HepG2 (cell line): ENCODE measurements around the gene TUBGCP6. TPM values are rescaled to one million over a fixed set of nuclear protein-coding genes. Genes with fewer than 3 reads are reported as not detected.

Source experiments
- BATF2 ChIP-seq: sonication (generic); formaldehyde crosslinking; IDR thresholded peaks from 2 replicates; pipeline ENCODE4 v1.8.0; 2022; ENCODE audit warnings: mild to moderate bottlenecking, missing genetic modification reagents, moderate library complexity
- CHD2 ChIP-seq: IDR thresholded peaks from 2 replicates; pipeline ENCODE4 v1.6.1; 2011; ENCODE audit warnings: low read depth, low read length, improper control_type of control experiment
- HIVEP1 ChIP-seq: sonication (generic); formaldehyde crosslinking; IDR thresholded peaks from 2 replicates; pipeline ENCODE4 v1.4.0; 2020; ENCODE audit warnings: mild to moderate bottlenecking, missing genetic modification reagents
- MED13 ChIP-seq: sonication (generic); formaldehyde crosslinking; IDR thresholded peaks from 2 replicates; pipeline ENCODE4 v1.5.0; 2020; ENCODE audit warnings: missing genetic modification reagents
- SIX1 ChIP-seq: sonication (generic); formaldehyde crosslinking; IDR thresholded peaks from 2 replicates; pipeline ENCODE4 v1.4.0; 2020; ENCODE audit warnings: missing genetic modification reagents, borderline replicate concordance
- SKI ChIP-seq: fragments of 450-650 bp; IDR thresholded peaks from one replicate; pipeline ENCODE4 v1.6.1; 2018; ENCODE audit warnings: mild to moderate bottlenecking; ENCODE audit not compliant: partially characterized antibody
- TBP ChIP-seq: sonication (generic); formaldehyde crosslinking; IDR thresholded peaks from 2 replicates; pipeline ENCODE4 v1.5.0; 2020; ENCODE audit warnings: missing genetic modification reagents
- TERF1 ChIP-seq: sonication (generic); formaldehyde crosslinking; IDR thresholded peaks from 2 replicates; pipeline ENCODE4 v1.8.0; 2022; ENCODE audit warnings: mild to moderate bottlenecking, missing genetic modification reagents, moderate library complexity
- ZBTB38 ChIP-seq: sonication (generic); formaldehyde crosslinking; IDR thresholded peaks from 2 replicates; pipeline ENCODE4 v1.5.1; 2020; ENCODE audit warnings: mild to moderate bottlenecking, missing genetic modification reagents
- ZFP1 ChIP-seq: IDR thresholded peaks from 2 replicates; pipeline ENCODE4 v1.6.1; 2016
- ZFP36L1 ChIP-seq: sonication (generic); formaldehyde crosslinking; IDR thresholded peaks from 2 replicates; pipeline ENCODE4 v1.8.0; 2022; ENCODE audit warnings: mild to moderate bottlenecking, missing genetic modification reagents, moderate library complexity
- ZNF510 ChIP-seq: sonication (generic); formaldehyde crosslinking; IDR thresholded peaks from 2 replicates; pipeline ENCODE4 v1.4.0; 2020; ENCODE audit warnings: low read depth, mild to moderate bottlenecking, missing genetic modification reagents
- ZNF564 ChIP-seq: sonication (generic); formaldehyde crosslinking; IDR thresholded peaks from 2 replicates; pipeline ENCODE4 v1.8.1; 2023; ENCODE audit warnings: mild to moderate bottlenecking, missing genetic modification reagents
- ZNF710 ChIP-seq: sonication (generic); formaldehyde crosslinking; IDR thresholded peaks from 2 replicates; pipeline ENCODE4 v1.5.0; 2020; ENCODE audit warnings: mild to moderate bottlenecking, missing genetic modification reagents, borderline replicate concordance
- ZNF768 ChIP-seq: sonication (generic); formaldehyde crosslinking; IDR thresholded peaks from 2 replicates; pipeline ENCODE4 v1.4.0; 2020; ENCODE audit warnings: missing genetic modification reagents
- ZNF770 ChIP-seq: sonication (generic); formaldehyde crosslinking; IDR thresholded peaks from 2 replicates; pipeline ENCODE4 v1.5.0; 2020; ENCODE audit warnings: mild to moderate bottlenecking, missing genetic modification reagents
- polyA plus RNA-seq, 8 experiments: library from polyadenylated mRNA; depleted of rRNA in 3 of 8; stranded (reverse) in 7 of 8; unstranded in 1 of 8; fragments of >200 nt; fragmentation: Illumina TruSeq in 4 of 8; extraction: Trizol in 4 of 8; gene quantifications; 2 replicates each; pipeline versions ENCODE4 v1.2.1 to v1.2.3, GENCODE V29; 2011 to 2016; ENCODE audit warnings: low read depth in 4 of 8, missing spikeins in 1 of 8, mixed read lengths in 1 of 8; ENCODE audit not compliant: insufficient read depth in 1 of 8
- total RNA-seq, 5 experiments: library from RNA; depleted of rRNA; stranded (reverse); fragments of >200 nt; fragmentation: Illumina TruSeq; extraction: Trizol; gene quantifications; 2 replicates each; pipeline ENCODE4 v1.2.3, GENCODE V29; 2016; ENCODE audit warnings: low read depth in 1 of 5

Gene TUBGCP6
- total and polyA plus RNA-seq, 2 of the 13 experiments (the other 11 are each of a cell fraction or from before 2014, with no cell fraction given) = 14.6 to 15.7 TPM

- TF ChIP-seq TBP (CRISPR knock-in tag) = no peak
- TF ChIP-seq ZNF510 (CRISPR knock-in tag) = 0 out of 2 replicates have a peak, but pooled peaks have one; percentile 36
- peak; percentile 84 for TF ChIP-seq HIVEP1 (CRISPR knock-in tag)
- TF ChIP-seq ZFP1 (CRISPR knock-in tag) = no peak
- TF ChIP-seq ZNF768 (CRISPR knock-in tag) = peak; percentile 93
- peak; percentile 29; the same call in 1 of the 2 replicates for TF ChIP-seq ZNF770 (CRISPR knock-in tag)
- no peak for TF ChIP-seq BATF2
- peak; percentile 85 for TF ChIP-seq MED13 (CRISPR knock-in tag)
- TF ChIP-seq ZNF564 (CRISPR knock-in tag) = no peak
- peak; percentile 90 for TF ChIP-seq ZBTB38
- TF ChIP-seq SIX1 (CRISPR knock-in tag) = no peak
- TF ChIP-seq SKI = peak; percentile 83
- TF ChIP-seq CHD2 = no peak
- TF ChIP-seq ZNF710 (CRISPR knock-in tag) = no peak
- TF ChIP-seq ZFP36L1 (CRISPR knock-in tag) = no peak
- TF ChIP-seq TERF1 (CRISPR knock-in tag) = no peak
These were observed 48.9 kb upstream of the TUBGCP6 start (continued) for GRCh38 chr22:50293441-50294318.
